Breast epithelium (tissue), 3 donors: ENCODE measurements around the gene OR10K2.

Experiments
- POLR2A ChIP-seq: fragments of 450-650 bp; IDR thresholded peaks from one replicate; pipeline ENCODE4 v1.6.1; 2016; ENCODE audit warnings: antibody characterized with exemption, mild to moderate bottlenecking, moderate library complexity
- POLR2AphosphoS5 ChIP-seq, 3 donors: sonication (generic); formaldehyde crosslinking; IDR thresholded peaks; one replicate each; pipeline ENCODE4 v1.6.1; 2017; ENCODE audit warnings: antibody characterized with exemption in 3 of 3
- TF ChIP-seq, protein P1 (sequence below), 3 donors: fragments of 450-650 bp; IDR thresholded peaks; one replicate each; pipeline ENCODE4 v1.5.1; 2016 to 2017; ENCODE audit warnings: antibody characterized with exemption in 3 of 3, mild to moderate bottlenecking in 3 of 3, moderate library complexity in 3 of 3

DNA sequence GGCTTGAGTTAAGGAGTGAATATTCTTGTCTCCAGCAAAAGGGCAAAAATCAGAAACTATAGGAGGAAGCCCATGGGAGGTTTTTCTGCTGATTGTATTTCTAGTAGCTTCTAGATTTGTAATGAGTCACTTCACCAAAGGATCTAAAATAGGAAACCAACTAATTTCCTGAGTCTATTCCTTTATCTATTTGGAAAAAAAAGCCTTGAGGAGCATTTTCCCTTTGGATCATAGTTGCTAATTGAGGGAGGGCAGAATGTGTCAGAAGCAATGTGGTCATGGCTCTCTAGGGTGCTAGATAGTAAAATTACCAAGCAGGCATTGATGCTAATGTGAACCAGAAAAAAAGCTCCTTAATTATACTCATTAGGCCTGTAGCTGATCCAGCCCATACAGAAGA lies 45.9 kb upstream of the OR10K2 start, which contains the start of gene OR10R2:
- TF ChIP-seq, protein P1, sequence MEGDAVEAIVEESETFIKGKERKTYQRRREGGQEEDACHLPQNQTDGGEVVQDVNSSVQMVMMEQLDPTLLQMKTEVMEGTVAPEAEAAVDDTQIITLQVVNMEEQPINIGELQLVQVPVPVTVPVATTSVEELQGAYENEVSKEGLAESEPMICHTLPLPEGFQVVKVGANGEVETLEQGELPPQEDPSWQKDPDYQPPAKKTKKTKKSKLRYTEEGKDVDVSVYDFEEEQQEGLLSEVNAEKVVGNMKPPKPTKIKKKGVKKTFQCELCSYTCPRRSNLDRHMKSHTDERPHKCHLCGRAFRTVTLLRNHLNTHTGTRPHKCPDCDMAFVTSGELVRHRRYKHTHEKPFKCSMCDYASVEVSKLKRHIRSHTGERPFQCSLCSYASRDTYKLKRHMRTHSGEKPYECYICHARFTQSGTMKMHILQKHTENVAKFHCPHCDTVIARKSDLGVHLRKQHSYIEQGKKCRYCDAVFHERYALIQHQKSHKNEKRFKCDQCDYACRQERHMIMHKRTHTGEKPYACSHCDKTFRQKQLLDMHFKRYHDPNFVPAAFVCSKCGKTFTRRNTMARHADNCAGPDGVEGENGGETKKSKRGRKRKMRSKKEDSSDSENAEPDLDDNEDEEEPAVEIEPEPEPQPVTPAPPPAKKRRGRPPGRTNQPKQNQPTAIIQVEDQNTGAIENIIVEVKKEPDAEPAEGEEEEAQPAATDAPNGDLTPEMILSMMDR (IDR thresholded peaks at IDR 0.05): no peak
- TF ChIP-seq POLR2AphosphoS5 (IDR thresholded peaks at IDR 0.05) (no peak), POLR2A (no peak)
